ENCODE results near the gene RPS3.
"Not testable (repeated sequence)": the region's sequence is repeated elsewhere in the genome, so short reads cannot be mapped to it uniquely, and the experiment has no call there.

Gene RPS3

DNA sequence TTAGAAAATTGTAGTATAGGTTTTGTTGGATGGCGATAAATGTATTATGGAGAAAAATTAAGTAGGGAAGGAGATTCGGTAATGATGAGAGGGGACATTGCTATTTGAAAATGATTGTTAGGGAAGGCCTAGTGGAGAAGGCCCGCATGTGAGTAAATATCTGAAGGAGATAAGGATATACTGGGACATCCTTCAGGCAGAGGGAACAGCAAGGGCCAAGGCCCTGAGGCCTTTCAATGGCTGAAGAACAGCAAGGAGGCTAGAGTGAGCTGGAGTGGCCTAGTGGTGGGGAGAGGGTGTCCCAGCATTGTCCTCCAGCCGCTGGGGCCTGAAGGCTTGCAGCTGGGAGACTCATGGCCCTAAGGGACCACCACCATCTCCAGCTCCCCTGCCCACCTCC, 24.7 kb upstream of the RPS3 start:
- H2BK120ac ChIP-seq (ENCODE audit: insufficient read depth, low read length, poor library complexity): no peak overlapping the region
- H3K23ac ChIP-seq (ENCODE audit: low read length): no peak overlapping the region

DNA sequence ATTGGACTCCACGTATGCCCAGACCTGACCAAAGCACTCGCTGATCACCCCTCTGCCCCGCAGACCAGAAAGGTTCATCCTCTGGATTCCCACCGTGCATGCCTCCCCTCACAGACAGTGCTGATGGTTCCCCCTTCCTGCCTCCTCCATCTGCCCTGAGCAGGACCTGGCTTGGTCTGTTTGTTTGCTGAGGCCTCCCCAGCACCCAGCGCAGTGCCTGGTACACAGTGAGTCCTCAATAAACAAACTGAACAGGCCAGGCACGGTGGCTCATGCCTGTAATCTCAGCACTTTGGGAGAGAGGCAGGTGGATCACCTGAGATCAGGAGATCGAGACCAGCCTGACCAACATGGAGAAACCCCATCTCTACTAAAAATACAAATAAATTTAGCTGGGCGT, 23.7 kb upstream of the RPS3 start:
- H3K4me3 ChIP-seq (ENCODE audit: low read depth, low read length): no peak overlapping the region
- WGBS (ENCODE audit: extremely low coverage, insufficient coverage, insufficient read length): no CpG with 5 or more reads among the region's 8 CpGs
- no peak overlapping the region for H2AK5ac ChIP-seq (ENCODE audit: low read length)
- no peak overlapping the region for H3K4me2 ChIP-seq (ENCODE audit: low read length)
- DNase-seq: no peak
- H4K91ac ChIP-seq (ENCODE audit: low read depth, low read length): no peak overlapping the region
- H3K4me1 ChIP-seq (ENCODE audit: control insufficient read depth in 1 of 2, insufficient read depth in 2 of 2, low read length in 2 of 2): peaks cover 4 to 6% of the 10 kb centered on the region in 2 experiments
- H3K79me2 ChIP-seq (ENCODE audit: control insufficient read depth, insufficient read depth, low read length, poor library complexity): no peaks in the 10 kb centered on the region
- H3K4ac ChIP-seq (ENCODE audit: low read depth, low read length): no peak overlapping the region
- H3K36me3 ChIP-seq (ENCODE audit: control insufficient read depth in 1 of 2, insufficient read depth in 2 of 2, low read length in 2 of 2): no peaks in the 10 kb centered on the region
- no peak overlapping the region for H2BK5ac ChIP-seq (ENCODE audit: low read depth, low read length, poor library complexity)
- no peak overlapping the region for H2AFZ ChIP-seq (ENCODE audit: insufficient read depth, low read length, poor library complexity)
- H3K27ac ChIP-seq (ENCODE audit: low read depth, low read length): no peak overlapping the region
- no peak overlapping the region for H2BK120ac ChIP-seq (ENCODE audit: insufficient read depth, low read length, poor library complexity)
- H2BK12ac ChIP-seq (ENCODE audit: low read length): no peak overlapping the region
- H3K23ac ChIP-seq (ENCODE audit: low read length): no peak overlapping the region
- H3K14ac ChIP-seq (ENCODE audit: low read length): no peak overlapping the region
- H3K18ac ChIP-seq (ENCODE audit: low read length): no peak overlapping the region
- H4K12ac ChIP-seq (ENCODE audit: low read depth, low read length): no peak overlapping the region
- no peaks in the 10 kb centered on the region for H3K27me3 ChIP-seq (ENCODE audit: insufficient read depth, low read length)
- no peak overlapping the region for H4K8ac ChIP-seq (ENCODE audit: low read depth, low read length)
- peaks cover 2% of the 10 kb centered on the region for H3K79me1 ChIP-seq (ENCODE audit: low read length)
- H3K9ac ChIP-seq (ENCODE audit: low read length): no peak overlapping the region
- no peaks in the 10 kb centered on the region for H3K9me3 ChIP-seq (ENCODE audit: insufficient read depth, low read depth, low read length)

More for the DNA sequence above, 24.7 kb upstream of the RPS3 start:
- no peak overlapping the region for H3K27ac ChIP-seq (ENCODE audit: low read depth, low read length)
- H4K12ac ChIP-seq (ENCODE audit: low read depth, low read length): no peak overlapping the region
- no peaks in the 10 kb centered on the region for H3K27me3 ChIP-seq (ENCODE audit: insufficient read depth, low read length)
- H3K14ac ChIP-seq (ENCODE audit: low read length): no peak overlapping the region
- H3K4me2 ChIP-seq (ENCODE audit: low read length): no peak overlapping the region
- H2BK5ac ChIP-seq (ENCODE audit: low read depth, low read length, poor library complexity): no peak overlapping the region
- no peak overlapping the region for H4K91ac ChIP-seq (ENCODE audit: low read depth, low read length)
- H3K4me3 ChIP-seq (ENCODE audit: low read depth, low read length): no peak overlapping the region
- no peaks in the 10 kb centered on the region for H3K9me3 ChIP-seq (ENCODE audit: insufficient read depth, low read depth, low read length)
- peaks cover 4 to 5% of the 10 kb centered on the region in 2 experiments for H3K4me1 ChIP-seq (ENCODE audit: control insufficient read depth in 1 of 2, insufficient read depth in 2 of 2, low read length in 2 of 2)
- H3K9ac ChIP-seq (ENCODE audit: low read length): no peak overlapping the region
- WGBS (ENCODE audit: extremely low coverage, insufficient coverage, insufficient read length): 100% methylated on average over 2 of the region's 4 CpGs
- no peak overlapping the region for H2BK12ac ChIP-seq (ENCODE audit: low read length)
- H3K4ac ChIP-seq (ENCODE audit: low read depth, low read length): no peak overlapping the region
- no peaks in the 10 kb centered on the region for H3K36me3 ChIP-seq (ENCODE audit: control insufficient read depth in 1 of 2, insufficient read depth in 2 of 2, low read length in 2 of 2)
- no peaks in the 10 kb centered on the region for H3K79me2 ChIP-seq (ENCODE audit: control insufficient read depth, insufficient read depth, low read length, poor library complexity)
- no peak overlapping the region for H4K8ac ChIP-seq (ENCODE audit: low read depth, low read length)
- peak; percentile 72 to 84 for DNase-seq
- H3K18ac ChIP-seq (ENCODE audit: low read length): no peak overlapping the region
- H3K79me1 ChIP-seq (ENCODE audit: low read length): peaks cover 2% of the 10 kb centered on the region
- no peak overlapping the region for H2AK5ac ChIP-seq (ENCODE audit: low read length)
- no peak overlapping the region for H2AFZ ChIP-seq (ENCODE audit: insufficient read depth, low read length, poor library complexity)

DNA sequence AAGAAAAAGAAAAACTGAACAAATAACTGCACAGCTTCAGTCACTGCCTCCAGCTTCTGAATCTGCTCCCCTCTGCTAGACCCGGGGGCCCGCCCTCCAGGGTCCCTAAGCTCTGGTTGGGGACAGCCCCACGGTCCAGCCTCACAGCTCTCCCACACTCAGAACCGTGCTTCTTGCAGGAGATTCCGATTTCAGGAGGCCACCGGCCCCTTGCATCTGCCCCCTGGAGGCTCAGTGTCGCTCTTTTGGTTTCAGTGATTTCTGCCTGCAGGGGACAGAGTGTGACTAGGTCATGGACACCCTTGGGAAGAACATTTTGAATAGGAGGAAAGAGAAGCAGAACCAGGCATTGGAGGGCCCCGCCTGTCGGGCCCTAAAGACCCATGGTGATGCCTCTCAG, 23.1 kb upstream of the RPS3 start:
- Histone ChIP-seq H3K18ac (ENCODE audit: low read length) (no peak overlapping the region), H3K23ac (ENCODE audit: low read length) (no peak overlapping the region), H3K4ac (ENCODE audit: low read depth, low read length) (no peak overlapping the region), H2BK120ac (ENCODE audit: insufficient read depth, low read length, poor library complexity) (no peak overlapping the region), H3K27ac (ENCODE audit: low read depth, low read length) (no peak overlapping the region), H2BK5ac (ENCODE audit: low read depth, low read length, poor library complexity) (no peak overlapping the region), H3K4me2 (ENCODE audit: low read length) (no peak overlapping the region), H3K79me1 (ENCODE audit: low read length) (peaks cover 7% of the 10 kb centered on the region), H3K4me3 (ENCODE audit: low read depth, low read length) (no peak overlapping the region), H3K27me3 (ENCODE audit: insufficient read depth, low read length) (no peaks in the 10 kb centered on the region), H2AFZ (ENCODE audit: insufficient read depth, low read length, poor library complexity) (no peak overlapping the region), H4K91ac (ENCODE audit: low read depth, low read length) (no peak overlapping the region), H4K12ac (ENCODE audit: low read depth, low read length) (no peak overlapping the region), H3K14ac (ENCODE audit: low read length) (no peak overlapping the region), H3K36me3 (ENCODE audit: control insufficient read depth in 1 of 2, insufficient read depth in 2 of 2, low read length in 2 of 2) (no peaks in the 10 kb centered on the region), H3K9ac (ENCODE audit: low read length) (no peak overlapping the region), H2BK12ac (ENCODE audit: low read length) (no peak overlapping the region), H4K8ac (ENCODE audit: low read depth, low read length) (no peak overlapping the region), H3K79me2 (ENCODE audit: control insufficient read depth, insufficient read depth, low read length, poor library complexity) (no peaks in the 10 kb centered on the region), H3K9me3 (ENCODE audit: insufficient read depth, low read depth, low read length) (no peaks in the 10 kb centered on the region), H2AK5ac (ENCODE audit: low read length) (no peak overlapping the region), H3K4me1 (ENCODE audit: control insufficient read depth in 1 of 2, insufficient read depth in 2 of 2, low read length in 2 of 2) (peaks cover 9 to 10% of the 10 kb centered on the region in 2 experiments)
- WGBS (ENCODE audit: extremely low coverage, insufficient coverage, insufficient read length): no CpG with 5 or more reads among the region's 9 CpGs
- peak in 1 of 2 donors; percentile 14 for DNase-seq

DNA sequence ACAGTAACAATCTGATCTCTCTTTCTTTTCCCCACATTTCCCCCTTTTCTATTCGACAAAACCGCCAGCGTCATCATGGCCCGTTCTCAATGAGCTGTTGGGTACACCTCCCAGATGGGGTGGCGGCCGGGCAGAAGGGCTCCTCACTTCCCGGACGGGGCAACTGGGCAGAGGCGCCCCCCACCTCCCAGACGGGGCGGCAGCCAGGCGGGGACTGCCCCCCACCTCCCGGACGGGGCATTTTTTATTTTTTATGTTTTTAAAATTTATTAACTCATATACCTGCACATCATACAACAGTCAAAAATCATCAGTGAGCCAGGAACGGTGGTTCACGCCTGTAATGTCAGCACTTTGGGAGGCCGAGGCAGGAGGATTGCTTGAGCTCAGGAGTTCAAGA, 20.5 kb upstream of the RPS3 start:
- not testable (repeated sequence) for H2BK5ac ChIP-seq (ENCODE audit: low read depth, low read length, poor library complexity); H3K4me3 ChIP-seq (ENCODE audit: low read depth, low read length); H2AK5ac ChIP-seq (ENCODE audit: low read length); H2AFZ ChIP-seq (ENCODE audit: insufficient read depth, low read length, poor library complexity); H2BK12ac ChIP-seq (ENCODE audit: low read length); H4K8ac ChIP-seq (ENCODE audit: low read depth, low read length); H3K4ac ChIP-seq (ENCODE audit: low read depth, low read length); H3K23ac ChIP-seq (ENCODE audit: low read length); H3K79me2 ChIP-seq (ENCODE audit: control insufficient read depth, insufficient read depth, low read length, poor library complexity); H3K9me3 ChIP-seq (ENCODE audit: insufficient read depth, low read depth, low read length); DNase-seq; H4K91ac ChIP-seq (ENCODE audit: low read depth, low read length); H3K14ac ChIP-seq (ENCODE audit: low read length); H3K36me3 ChIP-seq (ENCODE audit: control insufficient read depth in 1 of 2, insufficient read depth in 2 of 2, low read length in 2 of 2); H3K4me2 ChIP-seq (ENCODE audit: low read length); H3K4me1 ChIP-seq (ENCODE audit: control insufficient read depth in 1 of 2, insufficient read depth in 2 of 2, low read length in 2 of 2); H3K18ac ChIP-seq (ENCODE audit: low read length); H3K27me3 ChIP-seq (ENCODE audit: insufficient read depth, low read length); H3K27ac ChIP-seq (ENCODE audit: low read depth, low read length); H4K12ac ChIP-seq (ENCODE audit: low read depth, low read length); H2BK120ac ChIP-seq (ENCODE audit: insufficient read depth, low read length, poor library complexity); H3K9ac ChIP-seq (ENCODE audit: low read length)
- WGBS (ENCODE audit: extremely low coverage, insufficient coverage, insufficient read length): no CpG with 5 or more reads among the region's 17 CpGs
- H3K79me1 ChIP-seq (ENCODE audit: low read length): peaks cover 11% of the 10 kb centered on the region

Data from trophoblast cell (in vitro differentiated cells and primary cell).